ENCODE measurements around the gene RPE65.

DNA sequence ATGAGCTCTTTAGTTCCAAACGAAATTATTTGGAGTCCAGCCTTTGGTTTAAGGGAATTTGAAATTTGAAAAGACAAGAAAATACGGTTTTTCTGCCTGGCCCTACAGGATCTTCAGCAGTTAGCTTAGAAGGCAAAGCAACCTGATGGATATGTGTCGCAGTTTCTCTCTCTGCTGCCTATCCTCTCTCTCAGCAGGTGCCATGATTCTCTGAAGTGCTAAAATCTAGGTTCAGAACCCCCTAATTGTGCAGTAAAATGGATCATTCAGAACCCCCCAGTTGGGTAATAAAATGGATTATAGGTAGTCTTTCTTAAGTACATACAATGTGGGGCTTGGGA, 47.6 kb upstream of the RPE65 start:
- TF ChIP-seq, protein P1, sequence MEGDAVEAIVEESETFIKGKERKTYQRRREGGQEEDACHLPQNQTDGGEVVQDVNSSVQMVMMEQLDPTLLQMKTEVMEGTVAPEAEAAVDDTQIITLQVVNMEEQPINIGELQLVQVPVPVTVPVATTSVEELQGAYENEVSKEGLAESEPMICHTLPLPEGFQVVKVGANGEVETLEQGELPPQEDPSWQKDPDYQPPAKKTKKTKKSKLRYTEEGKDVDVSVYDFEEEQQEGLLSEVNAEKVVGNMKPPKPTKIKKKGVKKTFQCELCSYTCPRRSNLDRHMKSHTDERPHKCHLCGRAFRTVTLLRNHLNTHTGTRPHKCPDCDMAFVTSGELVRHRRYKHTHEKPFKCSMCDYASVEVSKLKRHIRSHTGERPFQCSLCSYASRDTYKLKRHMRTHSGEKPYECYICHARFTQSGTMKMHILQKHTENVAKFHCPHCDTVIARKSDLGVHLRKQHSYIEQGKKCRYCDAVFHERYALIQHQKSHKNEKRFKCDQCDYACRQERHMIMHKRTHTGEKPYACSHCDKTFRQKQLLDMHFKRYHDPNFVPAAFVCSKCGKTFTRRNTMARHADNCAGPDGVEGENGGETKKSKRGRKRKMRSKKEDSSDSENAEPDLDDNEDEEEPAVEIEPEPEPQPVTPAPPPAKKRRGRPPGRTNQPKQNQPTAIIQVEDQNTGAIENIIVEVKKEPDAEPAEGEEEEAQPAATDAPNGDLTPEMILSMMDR (IDR thresholded peaks at IDR 0.05), result no peak
- TF ChIP-seq EZH2 (IDR thresholded peaks at IDR 0.05; ENCODE audit: borderline replicate concordance, insufficient read depth, low read depth, low read length, poor library complexity, severe bottlenecking), result no peak
